Trophoblast cell (in vitro differentiated cells and primary cell): ENCODE data around the gene STK38L.

ENCODE experiments used
- DNase-seq, 2 donors: peaks; one replicate each; pipeline ENCODE4 v3.0.0-alpha.2; 2016
- H2AFZ ChIP-seq: 2 replicates; pipeline ENCODE4 v1.6.1; 2013; ENCODE audit warnings: low read length, moderate library complexity, mild to moderate bottlenecking; ENCODE audit not compliant: insufficient read depth, poor library complexity
- H2AK5ac ChIP-seq: 2 replicates; pipeline ENCODE4 v1.6.1; 2013; ENCODE audit warnings: mild to moderate bottlenecking, low read length
- H2BK120ac ChIP-seq: 2 replicates; pipeline ENCODE4 v1.6.1; 2013; ENCODE audit warnings: low read length, mild to moderate bottlenecking, moderate library complexity; ENCODE audit not compliant: insufficient read depth, poor library complexity
- H2BK12ac ChIP-seq: 2 replicates; pipeline ENCODE4 v1.6.1; 2013; ENCODE audit warnings: mild to moderate bottlenecking, low read length, moderate library complexity
- H2BK5ac ChIP-seq: 2 replicates; pipeline ENCODE4 v1.6.1; 2013; ENCODE audit warnings: low read length, low read depth, moderate library complexity, mild to moderate bottlenecking; ENCODE audit not compliant: poor library complexity
- H3K14ac ChIP-seq: 2 replicates; pipeline ENCODE4 v1.6.1; 2013; ENCODE audit warnings: mild to moderate bottlenecking, low read length
- H3K18ac ChIP-seq: 2 replicates; pipeline ENCODE4 v1.6.1; 2013; ENCODE audit warnings: mild to moderate bottlenecking, low read length
- H3K23ac ChIP-seq: 2 replicates; pipeline ENCODE4 v1.6.1; 2013; ENCODE audit warnings: low read length
- H3K27ac ChIP-seq: 2 replicates; pipeline ENCODE4 v1.5.1; 2013; ENCODE audit warnings: low read depth, mild to moderate bottlenecking, inconsistent platforms, low read length, moderate library complexity
- H3K27me3 ChIP-seq: 2 replicates; pipeline ENCODE4 v1.6.1; 2013; ENCODE audit warnings: inconsistent platforms, mild to moderate bottlenecking, low read length, moderate library complexity; ENCODE audit not compliant: insufficient read depth
- H3K36me3 ChIP-seq, 2 experiments: 1 replicate in 1 of 2; 2 replicates in 1 of 2; pipeline ENCODE4 v1.6.1; 2013; ENCODE audit warnings: low read length in 2 of 2, mild to moderate bottlenecking in 2 of 2, moderate library complexity in 1 of 2; ENCODE audit not compliant: insufficient read depth in 2 of 2, control insufficient read depth in 1 of 2
- H3K4ac ChIP-seq: 2 replicates; pipeline ENCODE4 v1.6.1; 2013; ENCODE audit warnings: low read depth, mild to moderate bottlenecking, low read length, moderate library complexity
- H3K4me1 ChIP-seq, 2 experiments: 1 replicate in 1 of 2; 2 replicates in 1 of 2; pipeline ENCODE4 v1.6.1; 2013; ENCODE audit warnings: low read length in 2 of 2, mild to moderate bottlenecking in 2 of 2, moderate library complexity in 1 of 2; ENCODE audit not compliant: insufficient read depth in 2 of 2, control insufficient read depth in 1 of 2
- H3K4me2 ChIP-seq: 2 replicates; pipeline ENCODE4 v1.6.1; 2013; ENCODE audit warnings: inconsistent platforms, mild to moderate bottlenecking, low read length, moderate library complexity
- H3K4me3 ChIP-seq: 2 replicates; pipeline ENCODE4 v1.5.1; 2013; ENCODE audit warnings: mild to moderate bottlenecking, low read depth, low read length, inconsistent platforms
- H3K79me1 ChIP-seq: one replicate; pipeline ENCODE4 v1.6.1; 2013; ENCODE audit warnings: low read length
- H3K79me2 ChIP-seq: 2 replicates; pipeline ENCODE4 v1.6.1; 2013; ENCODE audit warnings: low read length, mild to moderate bottlenecking; ENCODE audit not compliant: control insufficient read depth, insufficient read depth, poor library complexity
- H3K9ac ChIP-seq: 2 replicates; pipeline ENCODE4 v1.6.1; 2013; ENCODE audit warnings: mild to moderate bottlenecking, low read length
- H3K9me3 ChIP-seq: 2 replicates; pipeline ENCODE4 v1.6.1; 2013; ENCODE audit warnings: low read depth, mild to moderate bottlenecking, control low read depth, inconsistent platforms, low read length; ENCODE audit not compliant: insufficient read depth
- H4K12ac ChIP-seq: 2 replicates; pipeline ENCODE4 v1.6.1; 2013; ENCODE audit warnings: low read depth, mild to moderate bottlenecking, low read length, moderate library complexity
- H4K8ac ChIP-seq: 2 replicates; pipeline ENCODE4 v1.6.1; 2013; ENCODE audit warnings: low read depth, mild to moderate bottlenecking, low read length, moderate library complexity
- H4K91ac ChIP-seq: one replicate; pipeline ENCODE4 v1.6.1; 2013; ENCODE audit warnings: low read depth, mild to moderate bottlenecking, low read length, moderate library complexity
- WGBS: extraction: QIAGEN DNeasy Blood & Tissue Kit; methylation state at CpG from one replicate; pipeline ENCODE4 v1.1.7; 2013; ENCODE audit warnings: missing lambda C conversion rate; ENCODE audit not compliant: insufficient read length, insufficient coverage; ENCODE audit errors: extremely low coverage; 5-methylcytosine and 5-hydroxymethylcytosine counted together

The STK38L gene

GRCh38 chr12:27277846-27278260 is 33.8 kb downstream of the STK38L start:
- Histone ChIP-seq H4K8ac (no peak overlapping the region), H2BK12ac (no peak overlapping the region), H2BK5ac (no peak overlapping the region), H3K27ac (no peak overlapping the region), H2BK120ac (no peak overlapping the region), H3K4me3 (no peak overlapping the region), H3K36me3 (no peaks in the 10 kb centered on the region), H3K18ac (no peak overlapping the region), H3K79me2 (no peaks in the 10 kb centered on the region), H3K9me3 (no peaks in the 10 kb centered on the region), H3K27me3 (no peaks in the 10 kb centered on the region), H3K14ac (no peak overlapping the region), H3K79me1 (no peaks in the 10 kb centered on the region), H3K4ac (no peak overlapping the region), H2AFZ (no peak overlapping the region), H2AK5ac (no peak overlapping the region), H3K9ac (no peak overlapping the region), H3K4me1 (no peaks in the 10 kb centered on the region), H3K4me2 (no peak overlapping the region), H4K12ac (no peak overlapping the region), H4K91ac (no peak overlapping the region), H3K23ac (no peak overlapping the region)
- WGBS = no CpG with 5 or more reads among the region's 1 CpG
- peak; percentile 12 to 20 for DNase-seq

GRCh38 chr12:27279826-27280225 is 35.7 kb downstream of the STK38L start:
- Histone ChIP-seq H3K36me3 (no peaks in the 10 kb centered on the region), H3K9me3 (no peaks in the 10 kb centered on the region), H3K4me2 (no peak overlapping the region), H3K27me3 (no peaks in the 10 kb centered on the region), H3K4me1 (peaks cover 0 to 3% of the 10 kb centered on the region in 2 experiments), H3K79me2 (no peaks in the 10 kb centered on the region), H2AFZ (no peak overlapping the region), H3K79me1 (no peaks in the 10 kb centered on the region), H2BK12ac (no peak overlapping the region), H4K91ac (no peak overlapping the region), H2AK5ac (no peak overlapping the region), H3K14ac (no peak overlapping the region), H4K8ac (no peak overlapping the region), H3K23ac (no peak overlapping the region), H4K12ac (no peak overlapping the region), H3K27ac (no peak overlapping the region), H2BK5ac (no peak overlapping the region), H3K9ac (no peak overlapping the region), H2BK120ac (no peak overlapping the region), H3K4ac (no peak overlapping the region), H3K18ac (no peak overlapping the region), H3K4me3 (no peak overlapping the region)
- no peak for DNase-seq
- WGBS = no CpG with 5 or more reads among the region's 2 CpGs

GRCh38 chr12:27280412-27280811 is 36.3 kb downstream of the STK38L start:
- Histone ChIP-seq H3K23ac (no peak overlapping the region), H3K9me3 (no peaks in the 10 kb centered on the region), H2AFZ (no peak overlapping the region), H2BK5ac (no peak overlapping the region), H3K4me1 (peaks cover 0 to 3% of the 10 kb centered on the region in 2 experiments), H2AK5ac (no peak overlapping the region), H3K27me3 (no peaks in the 10 kb centered on the region), H2BK120ac (no peak overlapping the region), H3K36me3 (no peaks in the 10 kb centered on the region), H4K8ac (no peak overlapping the region), H3K4me3 (no peak overlapping the region), H2BK12ac (no peak overlapping the region), H3K18ac (no peak overlapping the region), H4K91ac (no peak overlapping the region), H3K27ac (no peak overlapping the region), H3K4me2 (no peak overlapping the region), H3K79me1 (no peaks in the 10 kb centered on the region), H3K4ac (no peak overlapping the region), H4K12ac (no peak overlapping the region), H3K14ac (no peak overlapping the region), H3K79me2 (no peaks in the 10 kb centered on the region), H3K9ac (no peak overlapping the region)
- no peak for DNase-seq
- WGBS = 100% methylated on average over 1 of the region's 5 CpGs

- H3K9me3 ChIP-seq = no peaks in the 10 kb centered on the region
- no peaks in the 10 kb centered on the region for H3K79me2 ChIP-seq
- H3K4me1 ChIP-seq = peaks cover 0 to 3% of the 10 kb centered on the region in 2 experiments
- H3K36me3 ChIP-seq = no peaks in the 10 kb centered on the region
- H3K4me2 ChIP-seq = no peak overlapping the region
- H4K8ac ChIP-seq = no peak overlapping the region
- H3K18ac ChIP-seq = no peak overlapping the region
- no peak overlapping the region for H4K91ac ChIP-seq
- no peak overlapping the region for H3K23ac ChIP-seq
- no CpG with 5 or more reads among the region's 2 CpGs for WGBS
- no peak overlapping the region for H2BK5ac ChIP-seq
- no peak overlapping the region for H3K14ac ChIP-seq
- no peak overlapping the region for H2AK5ac ChIP-seq
- H3K27me3 ChIP-seq = no peaks in the 10 kb centered on the region
- H3K9ac ChIP-seq = no peak overlapping the region
- DNase-seq = no peak
- H3K27ac ChIP-seq = no peak overlapping the region
- H4K12ac ChIP-seq = no peak overlapping the region
- H2AFZ ChIP-seq = no peak overlapping the region
- no peaks in the 10 kb centered on the region for H3K79me1 ChIP-seq
- no peak overlapping the region for H2BK12ac ChIP-seq
- H3K4ac ChIP-seq = no peak overlapping the region
- H3K4me3 ChIP-seq = no peak overlapping the region
- H2BK120ac ChIP-seq = no peak overlapping the region
These were observed 38.7 kb downstream of the STK38L start for GRCh38 chr12:27282754-27283153.
